ENCODE data around the gene PLCB4.

DNA sequence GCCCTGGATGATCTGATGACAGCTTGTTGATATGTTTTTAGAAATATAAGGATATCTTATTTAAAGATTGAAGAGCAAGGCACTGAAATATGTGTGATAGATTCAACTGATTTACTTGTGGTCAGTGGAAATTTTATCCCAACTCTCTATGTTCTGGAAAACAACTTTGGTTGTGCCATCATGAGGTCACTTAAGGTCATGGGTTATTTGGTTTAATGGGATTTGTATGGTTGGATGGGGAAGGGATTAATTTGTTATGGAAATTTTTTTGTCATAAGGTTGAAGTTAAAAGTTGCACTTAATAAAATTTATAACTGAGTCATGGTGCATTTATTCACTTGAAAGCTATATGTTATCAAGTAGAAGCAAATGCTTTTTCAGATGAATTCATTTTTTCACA is 231.2 kb downstream of the PLCB4 start:
- TF ChIP-seq CTCF (IDR thresholded peaks at IDR 0.05 in 4 of 5, conservative IDR thresholded peaks at IDR 0.05 in 1 of 5) (no peak), POLR2A (IDR thresholded peaks at IDR 0.05) (no peak)

Measured in gastrocnemius medialis (tissue), 4 donors.